Activated CD4-positive, alpha-beta T cell treated with anti-CD3 and anti-CD28 coated beads, Interleukin-2, amount 10 ng/mL, durations not matched to agents 7 days and 5 days (primary cell): ENCODE data around the gene CCDC69. TPM values are rescaled to one million over a fixed set of nuclear protein-coding genes. Genes with fewer than 3 reads are reported as not detected.
"Not testable (repeated sequence)": the region's sequence is repeated elsewhere in the genome, so short reads cannot be mapped to it uniquely, and the experiment has no call there.

Source experiments
- CTCF ChIA-PET: fragments of 350-600 bp; sonication (Branson Sonifier 250); formaldehyde crosslinking; loops from one replicate; lab custom pipeline; 2021; ENCODE audit warnings: antibody characterized with exemption; lab: Charles Lee
- POLR2A ChIA-PET: fragments of 350-600 bp; sonication (Branson Sonifier 250); formaldehyde crosslinking; loops from one replicate; lab custom pipeline; 2021; ENCODE audit warnings: antibody characterized with exemption; lab: Charles Lee
- DNase-seq: peaks from one replicate; pipeline ENCODE4 v3.0.0-alpha.2; 2020
- H3K27ac Mint-ChIP-seq: one replicate; pipeline ENCODE4 v1.8.0; 2021; ENCODE audit warnings: mild to moderate bottlenecking, moderate library complexity, mixed read lengths
- H3K27me3 Mint-ChIP-seq: one replicate; pipeline ENCODE4 v1.8.0; 2021; ENCODE audit warnings: mixed read lengths
- H3K36me3 Mint-ChIP-seq: one replicate; pipeline ENCODE4 v1.8.0; 2021; ENCODE audit warnings: low read depth, mixed read lengths
- H3K4me1 Mint-ChIP-seq: one replicate; pipeline ENCODE4 v1.8.0; 2021; ENCODE audit warnings: mixed read lengths
- H3K4me3 Mint-ChIP-seq: one replicate; pipeline ENCODE4 v1.8.0; 2021; ENCODE audit warnings: mild to moderate bottlenecking, moderate library complexity, mixed read lengths
- H3K9me3 Mint-ChIP-seq: one replicate; pipeline ENCODE4 v1.8.0; 2021; ENCODE audit warnings: mixed read lengths
- total RNA-seq, 2 experiments: library from RNA; stranded (reverse); gene quantifications; one replicate each; pipeline ENCODE4 v1.2.3, GENCODE V29; 2021

The CCDC69 gene
- total RNA-seq, 2 experiments from 2014 or later: 79.4 to 84.1 TPM

DNA sequence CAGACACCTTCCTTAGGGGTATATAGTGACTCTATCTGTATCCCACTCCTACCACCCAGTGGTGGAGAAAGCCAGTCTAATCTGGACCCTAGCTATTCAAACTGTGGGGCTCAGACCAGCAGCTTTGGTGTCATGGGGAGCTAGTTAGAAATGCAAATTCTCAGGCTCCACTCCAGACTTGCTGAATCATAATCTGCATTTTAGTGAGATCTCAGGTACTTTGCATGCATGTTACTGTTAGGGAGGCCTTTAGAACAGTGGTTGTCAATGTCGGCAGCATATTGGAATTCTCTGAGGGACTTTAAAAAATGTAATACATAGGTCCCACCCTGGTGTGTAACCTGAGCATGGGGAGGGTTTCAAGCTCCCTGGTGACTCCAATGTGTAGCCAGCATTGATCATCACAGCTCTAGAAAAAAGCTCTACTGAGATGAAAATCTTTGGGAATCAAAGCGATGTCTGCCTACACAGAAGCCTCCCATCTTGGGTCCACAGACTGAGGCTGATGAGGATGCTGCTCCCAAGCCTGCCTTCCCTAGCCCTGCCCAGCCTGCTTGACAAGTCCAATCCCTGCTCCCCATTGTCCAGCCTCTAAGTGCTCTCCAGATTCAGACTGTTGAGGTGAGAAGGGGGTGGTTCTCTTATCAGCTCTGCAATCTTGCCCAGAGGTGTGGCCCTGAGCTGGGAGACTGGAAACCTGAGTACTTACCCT is 17.2 kb upstream of the CCDC69 start:
- Mint-ChIP-seq H3K4me1 (peaks cover 37% of the 10 kb centered on the region), H3K27me3 (no peaks in the 10 kb centered on the region), H3K36me3 (no peaks in the 10 kb centered on the region), H3K4me3 (no peak overlapping the region), H3K9me3 (no peaks in the 10 kb centered on the region), H3K27ac (no peak overlapping the region)
- no peak for DNase-seq
- ChIA-PET CTCF (interaction anchor here (0.6 to 4.3 kb wide), 9 partner anchors 10 to 1234 kb away, joined by 3 to 19 read pairs (median 4); partner anchors contain the start of gene GM2A), POLR2A (interaction anchor here (0.7 kb wide), 1 partner anchor 77 kb away, joined by 3 read pairs; no protein-coding TSS in a partner anchor)

GRCh38 chr5:151240268-151240835 is 16.5 kb upstream of the CCDC69 start:
- H3K4me3 Mint-ChIP-seq, H3K9me3 Mint-ChIP-seq, H3K27ac Mint-ChIP-seq, H3K36me3 Mint-ChIP-seq, H3K27me3 Mint-ChIP-seq, DNase-seq: not testable (repeated sequence)
- peaks cover 36% of the 10 kb centered on the region for H3K4me1 Mint-ChIP-seq
- ChIA-PET POLR2A (interaction anchor here (0.7 kb wide), 1 partner anchor 78 kb away, joined by 3 read pairs; no protein-coding TSS in a partner anchor), CTCF (interaction anchor here (0.6 to 4.3 kb wide), 7 partner anchors 10 to 1895 kb away, joined by 3 to 19 read pairs (median 4); partner anchors contain the start of genes GM2A and GRPEL2)

- no peak overlapping the region for H3K27ac Mint-ChIP-seq
- peak; percentile 61 for DNase-seq
- H3K9me3 Mint-ChIP-seq: no peaks in the 10 kb centered on the region
- no peaks in the 10 kb centered on the region for H3K27me3 Mint-ChIP-seq
- peaks cover 41% of the 10 kb centered on the region for H3K4me1 Mint-ChIP-seq
- H3K36me3 Mint-ChIP-seq: no peaks in the 10 kb centered on the region
- CTCF ChIA-PET: interaction anchor here (0.7 to 4.3 kb wide), 19 partner anchors 9 to 130 kb away, joined by 3 to 19 read pairs (median 5); partner anchors contain the start of genes CCDC69 and GM2A
- no peak overlapping the region for H3K4me3 Mint-ChIP-seq
- POLR2A ChIA-PET: no interaction called here
Observed at GRCh38 chr5:151239237-151239861, 15.5 kb upstream of the CCDC69 start.

DNA sequence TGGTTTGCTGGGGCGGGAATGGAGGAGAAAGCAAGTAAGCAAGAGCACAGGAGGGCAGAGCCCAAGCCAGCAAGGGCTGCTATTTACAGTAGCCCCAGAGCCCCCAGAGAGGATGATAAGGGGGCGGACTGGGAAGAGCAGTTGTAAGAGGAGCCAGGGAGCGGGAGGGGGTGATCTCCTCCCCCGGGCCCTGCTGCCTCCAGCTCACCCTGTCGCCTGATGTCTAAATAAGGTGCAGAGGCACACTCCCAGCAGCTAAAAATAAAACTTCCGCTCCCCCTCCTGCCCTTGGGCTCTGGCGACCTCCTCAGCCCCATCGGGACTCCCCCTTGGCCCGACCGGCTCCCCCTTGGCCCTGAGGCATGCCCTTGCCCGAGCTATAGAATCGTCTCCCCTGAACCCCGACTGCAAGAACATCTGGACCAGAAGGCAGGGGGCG is 14.4 kb upstream of the CCDC69 start:
- POLR2A ChIA-PET: no interaction called here

DNA sequence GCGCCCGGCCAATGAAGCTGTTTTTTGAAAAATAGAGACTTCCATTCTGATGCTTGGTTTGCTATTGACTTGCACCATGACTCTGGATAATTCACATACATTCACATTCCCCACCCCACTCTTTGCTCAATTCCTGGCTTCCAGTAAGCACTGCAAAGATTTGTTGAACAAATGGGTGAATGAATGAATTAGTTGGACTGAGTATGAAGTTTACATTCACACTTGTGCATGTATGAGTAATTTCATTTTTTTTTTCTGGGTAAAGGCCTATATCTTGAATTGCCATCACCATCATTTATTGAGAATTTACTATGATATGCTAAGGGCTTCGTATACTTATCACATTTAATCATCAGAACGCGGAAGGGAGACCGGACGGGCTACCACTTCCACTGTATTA is 13.8 kb upstream of the CCDC69 start:
- ChIA-PET POLR2A (interaction anchor here (0.7 kb wide), 1 partner anchor 14 kb away, joined by 4 read pairs; the partner anchor contains the start of gene CCDC69), CTCF (interaction anchor here (0.7 to 2.7 kb wide), 10 partner anchors 8 to 435 kb away, joined by 3 to 12 read pairs (median 5); partner anchors contain the start of gene CCDC69)
- Mint-ChIP-seq H3K4me3 (no peak overlapping the region), H3K27me3 (no peaks in the 10 kb centered on the region), H3K36me3 (no peaks in the 10 kb centered on the region), H3K27ac (no peak overlapping the region), H3K9me3 (no peaks in the 10 kb centered on the region), H3K4me1 (peaks cover 41% of the 10 kb centered on the region)
- no peak for DNase-seq

More for the DNA sequence above, 14.4 kb upstream of the CCDC69 start:
- H3K4me3 Mint-ChIP-seq: no peak overlapping the region
- H3K27me3 Mint-ChIP-seq: no peaks in the 10 kb centered on the region
- CTCF ChIA-PET: interaction anchor here (0.7 to 2.7 kb wide), 17 partner anchors 9 to 434 kb away, joined by 3 to 13 read pairs (median 5); partner anchors contain the start of genes CCDC69 and GM2A
- peaks cover 39% of the 10 kb centered on the region for H3K4me1 Mint-ChIP-seq
- H3K27ac Mint-ChIP-seq: no peak overlapping the region
- DNase-seq: no peak
- H3K36me3 Mint-ChIP-seq: no peaks in the 10 kb centered on the region
- no peaks in the 10 kb centered on the region for H3K9me3 Mint-ChIP-seq

DNA sequence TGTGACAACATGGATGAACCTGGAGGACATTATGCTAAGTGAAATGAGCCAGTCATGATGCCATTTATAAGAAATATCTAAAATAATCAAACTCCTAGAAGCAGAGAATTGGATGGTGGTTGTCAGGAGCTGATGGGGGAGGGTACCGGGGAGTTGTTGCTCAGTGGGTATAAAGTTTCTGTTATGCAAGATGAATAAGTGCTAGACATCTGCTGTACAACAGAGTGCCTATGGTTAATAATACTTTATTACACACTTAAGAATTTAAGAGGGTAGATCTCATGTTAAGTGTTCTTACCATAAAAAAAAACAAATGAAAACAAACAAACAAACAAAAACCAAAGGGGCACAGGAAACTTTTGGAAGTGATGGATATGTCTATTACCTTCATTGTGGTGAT is 13.0 kb upstream of the CCDC69 start:
- Mint-ChIP-seq H3K9me3 (no peaks in the 10 kb centered on the region), H3K27me3 (no peaks in the 10 kb centered on the region), H3K4me1 (peaks cover 41% of the 10 kb centered on the region), H3K36me3 (no peaks in the 10 kb centered on the region), H3K4me3 (no peak overlapping the region), H3K27ac (no peak overlapping the region)
- POLR2A ChIA-PET: interaction anchor here (0.7 kb wide), 1 partner anchor 13 kb away, joined by 4 read pairs; the partner anchor contains the start of gene CCDC69
- CTCF ChIA-PET: interaction anchor here (0.8 to 2.7 kb wide), 4 partner anchors 15 to 72 kb away, joined by 3 to 9 read pairs (median 4); no protein-coding TSS in a partner anchor
- DNase-seq: no peak

GRCh38 chr5:151235239-151235571 is 11.3 kb upstream of the CCDC69 start:
- Mint-ChIP-seq H3K4me1 (peaks cover 38% of the 10 kb centered on the region), H3K27ac (peak overlapping the region; percentile 46)
- POLR2A ChIA-PET, DNase-seq, H3K9me3 Mint-ChIP-seq, H3K4me3 Mint-ChIP-seq, H3K36me3 Mint-ChIP-seq, H3K27me3 Mint-ChIP-seq: not testable (repeated sequence)
- CTCF ChIA-PET: interaction anchor here (1.4 to 2.4 kb wide), 5 partner anchors 12 to 120 kb away, joined by 3 to 13 read pairs (median 4); partner anchors contain the start of gene CCDC69

DNA sequence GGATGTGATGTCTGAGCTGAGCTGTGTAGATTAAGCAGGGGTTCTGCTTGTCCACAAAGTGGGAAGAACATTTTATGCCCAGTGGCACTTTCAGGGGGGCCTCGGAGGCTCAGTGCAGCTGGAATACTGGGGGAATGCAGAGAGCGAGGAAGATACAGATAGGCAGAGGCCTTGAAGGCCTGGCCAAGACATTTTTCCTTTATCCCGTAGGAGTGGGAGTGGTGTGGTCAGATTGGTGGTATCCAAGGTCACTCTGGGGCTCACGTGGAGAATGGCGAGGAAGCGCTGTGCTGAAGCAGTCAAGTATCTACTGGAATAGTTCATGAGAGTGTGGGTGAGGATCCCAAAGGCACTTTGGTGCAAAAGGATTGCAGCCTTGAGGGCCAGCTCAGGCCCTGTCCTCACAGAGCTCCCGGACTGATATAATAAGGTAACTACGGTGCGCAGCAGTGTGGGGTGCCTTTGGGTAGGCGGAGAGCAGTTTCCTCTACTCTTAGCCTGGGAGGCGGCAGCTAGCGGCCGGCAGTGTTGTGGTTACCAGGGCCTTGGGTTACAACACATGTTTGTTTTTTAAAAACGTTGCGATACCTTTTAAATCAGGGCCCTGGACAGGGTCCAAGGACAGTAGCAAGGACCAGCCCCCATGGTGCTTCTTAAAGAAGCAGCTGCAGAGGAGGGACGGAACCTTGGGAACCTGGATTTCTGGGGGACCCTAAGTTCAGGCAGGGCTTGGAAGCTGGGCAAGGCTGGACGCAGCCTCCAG is 10.8 kb upstream of the CCDC69 start:
- DNase-seq: peak; percentile 26
- peaks cover 38% of the 10 kb centered on the region for H3K4me1 Mint-ChIP-seq
- no peaks in the 10 kb centered on the region for H3K27me3 Mint-ChIP-seq
- no peaks in the 10 kb centered on the region for H3K9me3 Mint-ChIP-seq
- H3K4me3 Mint-ChIP-seq: no peak overlapping the region
- no peak overlapping the region for H3K27ac Mint-ChIP-seq
- ChIA-PET CTCF (interaction anchor here (0.5 to 2.4 kb wide), 7 partner anchors 11 to 221 kb away, joined by 3 to 13 read pairs (median 4); partner anchors contain the start of gene CCDC69), POLR2A (no interaction called here)
- no peaks in the 10 kb centered on the region for H3K36me3 Mint-ChIP-seq

DNA sequence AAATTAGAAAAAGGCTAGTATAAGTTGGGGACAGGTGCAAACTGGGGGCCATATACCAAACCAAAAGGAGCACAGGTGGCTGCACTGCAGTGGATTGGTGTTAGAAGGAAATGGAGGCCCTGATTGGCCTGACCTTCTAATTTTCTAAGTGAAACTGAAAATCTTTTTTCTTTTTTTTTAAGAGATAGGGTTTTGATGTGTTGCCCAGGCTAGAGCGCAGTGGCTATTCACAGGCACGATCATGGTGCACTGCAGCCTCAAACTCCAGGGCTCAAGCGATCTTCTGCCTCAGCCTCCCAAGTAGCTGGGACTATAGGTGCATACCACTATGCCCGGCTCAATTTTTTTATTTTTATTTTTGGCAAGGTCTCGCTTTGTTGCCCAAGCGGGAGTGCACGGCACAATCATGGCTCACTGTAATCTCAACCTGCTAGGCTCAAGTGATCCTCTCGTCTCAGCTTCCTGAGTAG is 9.8 kb upstream of the CCDC69 start:
- no peaks in the 10 kb centered on the region for H3K9me3 Mint-ChIP-seq
- ChIA-PET CTCF (interaction anchor here (2.4 kb wide), 1 partner anchor 10 kb away, joined by 13 read pairs; the partner anchor contains the start of gene CCDC69), POLR2A (no interaction called here)
- peak overlapping the region; percentile 10 for H3K27ac Mint-ChIP-seq
- no peak overlapping the region for H3K4me3 Mint-ChIP-seq
- H3K27me3 Mint-ChIP-seq: no peaks in the 10 kb centered on the region
- no peaks in the 10 kb centered on the region for H3K36me3 Mint-ChIP-seq
- peaks cover 29% of the 10 kb centered on the region for H3K4me1 Mint-ChIP-seq
- no peak for DNase-seq

- Mint-ChIP-seq H3K27me3 (no peaks in the 10 kb centered on the region), H3K9me3 (peaks cover 3% of the 10 kb centered on the region), H3K36me3 (no peaks in the 10 kb centered on the region), H3K4me1 (peaks cover 21% of the 10 kb centered on the region), H3K27ac (no peak overlapping the region), H3K4me3 (no peak overlapping the region)
- DNase-seq: no peak
- ChIA-PET POLR2A (no interaction called here), CTCF (interaction anchor here (0.8 to 3.2 kb wide), 3 partner anchors 9 to 540 kb away, joined by 3 to 19 read pairs (median 5); no protein-coding TSS in a partner anchor)
Observed at GRCh38 chr5:151231359-151231758, 7.5 kb upstream of the CCDC69 start.

GRCh38 chr5:151230048-151230680 is 6.3 kb upstream of the CCDC69 start:
- Mint-ChIP-seq H3K4me3 (no peak overlapping the region), H3K9me3 (peaks cover 3% of the 10 kb centered on the region), H3K27me3 (no peaks in the 10 kb centered on the region), H3K27ac (no peak overlapping the region), H3K4me1 (peaks cover 20% of the 10 kb centered on the region), H3K36me3 (no peaks in the 10 kb centered on the region)
- no peak for DNase-seq
- CTCF ChIA-PET: interaction anchor here (0.5 to 3.3 kb wide), 6 partner anchors 8 to 1685 kb away, joined by 3 to 19 read pairs (median 6); no protein-coding TSS in a partner anchor
- POLR2A ChIA-PET: no interaction called here
